ENCODE results near the gene PPP1R9A.

The PPP1R9A gene

DNA sequence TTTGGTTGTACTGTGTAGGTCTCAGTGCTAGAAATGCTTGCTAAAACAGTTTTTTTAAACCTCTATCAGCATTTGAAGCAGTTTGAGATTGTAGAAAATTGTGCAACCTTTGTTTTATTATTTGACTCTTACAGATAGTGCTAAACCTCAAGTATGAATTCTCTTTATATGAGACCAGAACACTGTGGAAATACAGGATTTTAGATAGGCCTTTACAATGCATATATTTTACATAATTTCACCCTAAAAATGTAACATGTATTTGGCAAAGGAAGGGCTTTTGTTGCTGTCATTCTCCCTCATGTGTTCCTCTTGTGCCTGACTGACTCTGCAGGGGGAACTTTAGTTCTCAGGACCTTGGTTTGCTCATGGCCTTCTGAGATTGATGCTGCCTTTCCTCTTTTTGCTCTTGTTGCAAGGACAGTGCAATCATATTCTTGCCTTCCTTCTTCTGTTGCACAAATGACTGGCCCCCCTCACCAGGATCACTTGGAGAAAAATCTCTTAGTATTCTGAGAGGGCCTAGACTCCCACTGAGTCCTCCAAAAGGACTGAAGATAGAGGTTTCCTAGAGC is 188.7 kb downstream of the PPP1R9A start:
- in situ Hi-C loops (cut with HindIII; ENCODE audit: low pct_ligation_motif_present, low sequenced_read_pairs) = no loop called here
- H3K27me3 ChIP-seq (replicated peaks) = no peaks in the 10 kb centered on the region
- no peak overlapping the region for H3K27ac ChIP-seq
- TF ChIP-seq, protein P1, sequence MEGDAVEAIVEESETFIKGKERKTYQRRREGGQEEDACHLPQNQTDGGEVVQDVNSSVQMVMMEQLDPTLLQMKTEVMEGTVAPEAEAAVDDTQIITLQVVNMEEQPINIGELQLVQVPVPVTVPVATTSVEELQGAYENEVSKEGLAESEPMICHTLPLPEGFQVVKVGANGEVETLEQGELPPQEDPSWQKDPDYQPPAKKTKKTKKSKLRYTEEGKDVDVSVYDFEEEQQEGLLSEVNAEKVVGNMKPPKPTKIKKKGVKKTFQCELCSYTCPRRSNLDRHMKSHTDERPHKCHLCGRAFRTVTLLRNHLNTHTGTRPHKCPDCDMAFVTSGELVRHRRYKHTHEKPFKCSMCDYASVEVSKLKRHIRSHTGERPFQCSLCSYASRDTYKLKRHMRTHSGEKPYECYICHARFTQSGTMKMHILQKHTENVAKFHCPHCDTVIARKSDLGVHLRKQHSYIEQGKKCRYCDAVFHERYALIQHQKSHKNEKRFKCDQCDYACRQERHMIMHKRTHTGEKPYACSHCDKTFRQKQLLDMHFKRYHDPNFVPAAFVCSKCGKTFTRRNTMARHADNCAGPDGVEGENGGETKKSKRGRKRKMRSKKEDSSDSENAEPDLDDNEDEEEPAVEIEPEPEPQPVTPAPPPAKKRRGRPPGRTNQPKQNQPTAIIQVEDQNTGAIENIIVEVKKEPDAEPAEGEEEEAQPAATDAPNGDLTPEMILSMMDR (IDR thresholded peaks at IDR 0.05; ENCODE audit: low read depth, low read length, missing control alignments) = no peak
- H3K4me3 ChIP-seq (ENCODE audit: low read depth, low read length) = no peak overlapping the region
- H3K36me3 ChIP-seq (replicated peaks) = no peaks in the 10 kb centered on the region
- DNase-seq = peak; percentile 5

DNA sequence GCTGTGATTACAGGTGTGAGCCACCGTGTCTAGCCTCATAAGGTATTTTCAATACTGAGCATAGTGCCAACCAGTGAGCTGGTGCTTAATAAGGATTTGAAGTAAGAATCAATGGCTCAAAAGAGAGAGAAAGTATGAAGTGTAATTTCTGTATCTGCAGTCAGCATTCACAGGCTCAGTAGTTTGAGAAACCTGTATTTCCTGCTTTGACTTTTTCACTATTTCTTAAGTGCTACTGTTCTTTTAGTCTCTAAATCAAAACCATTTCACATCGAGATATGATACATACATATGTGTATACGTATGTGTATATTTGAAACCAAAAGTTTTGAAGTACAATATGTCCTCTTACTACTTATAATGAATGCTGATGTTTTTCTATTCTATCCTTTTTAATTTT is 189.9 kb downstream of the PPP1R9A start:
- Histone ChIP-seq H3K27me3 (replicated peaks) (no peaks in the 10 kb centered on the region), H3K4me3 (ENCODE audit: low read depth, low read length) (no peak overlapping the region), H3K36me3 (replicated peaks) (no peaks in the 10 kb centered on the region), H3K27ac (no peak overlapping the region)
- TF ChIP-seq, protein P1 (IDR thresholded peaks at IDR 0.05; ENCODE audit: low read depth, low read length, missing control alignments) = no peak
- no peak for DNase-seq
- in situ Hi-C loops (cut with HindIII; ENCODE audit: low pct_ligation_motif_present, low sequenced_read_pairs) = no loop called here

DNA sequence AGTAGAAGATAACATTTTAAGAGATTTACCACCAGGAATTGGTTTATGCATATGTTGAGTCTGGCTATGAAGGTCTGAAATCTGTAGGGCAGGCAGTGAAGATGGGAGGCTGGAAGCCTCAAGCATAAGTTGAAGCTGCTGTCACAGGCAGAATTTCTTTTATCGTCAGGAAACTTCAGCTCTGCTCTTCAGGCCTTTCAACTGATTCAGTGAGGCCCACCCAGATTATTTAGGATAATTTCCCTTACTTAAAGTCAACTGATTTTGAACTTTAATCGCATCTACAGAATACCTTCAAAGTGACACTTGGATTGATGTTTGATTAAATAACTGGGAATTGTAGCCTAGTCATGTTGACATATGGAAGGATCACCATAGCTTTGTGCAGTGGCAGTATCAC is 190.5 kb downstream of the PPP1R9A start:
- Histone ChIP-seq H3K36me3 (replicated peaks) (no peaks in the 10 kb centered on the region), H3K27ac (no peak overlapping the region), H3K4me3 (ENCODE audit: low read depth, low read length) (no peak overlapping the region), H3K27me3 (replicated peaks) (no peaks in the 10 kb centered on the region)
- in situ Hi-C loops (cut with HindIII; ENCODE audit: low pct_ligation_motif_present, low sequenced_read_pairs) = no loop called here
- TF ChIP-seq, protein P1 (IDR thresholded peaks at IDR 0.05; ENCODE audit: low read depth, low read length, missing control alignments) = no peak
- DNase-seq = no peak

DNA sequence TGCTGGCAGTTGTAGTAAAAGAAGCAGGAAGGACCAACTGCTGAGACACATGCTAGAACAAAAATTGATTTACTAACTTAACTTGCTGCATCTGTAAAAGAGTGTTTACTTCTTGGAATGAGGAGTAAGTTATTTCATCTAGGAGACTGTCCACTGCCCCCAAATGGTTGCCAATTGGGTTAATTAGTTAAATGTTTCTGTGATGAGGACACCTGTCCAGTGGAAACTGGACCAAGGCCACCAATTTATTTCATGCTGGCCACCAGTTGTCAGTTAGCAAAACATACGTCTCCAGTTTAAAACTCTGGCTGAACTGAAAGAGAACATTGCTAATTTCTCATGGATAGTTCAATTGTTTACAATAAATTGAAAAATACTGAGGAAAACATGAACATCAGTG is 191.7 kb downstream of the PPP1R9A start:
- H3K36me3 ChIP-seq (replicated peaks) = no peaks in the 10 kb centered on the region
- no peak for DNase-seq
- H3K4me3 ChIP-seq (ENCODE audit: low read depth, low read length) = no peak overlapping the region
- in situ Hi-C loops (cut with HindIII; ENCODE audit: low pct_ligation_motif_present, low sequenced_read_pairs) = no loop called here
- TF ChIP-seq, protein P1 (IDR thresholded peaks at IDR 0.05; ENCODE audit: low read depth, low read length, missing control alignments) = no peak
- H3K27ac ChIP-seq = no peak overlapping the region
- no peaks in the 10 kb centered on the region for H3K27me3 ChIP-seq (replicated peaks)

DNA sequence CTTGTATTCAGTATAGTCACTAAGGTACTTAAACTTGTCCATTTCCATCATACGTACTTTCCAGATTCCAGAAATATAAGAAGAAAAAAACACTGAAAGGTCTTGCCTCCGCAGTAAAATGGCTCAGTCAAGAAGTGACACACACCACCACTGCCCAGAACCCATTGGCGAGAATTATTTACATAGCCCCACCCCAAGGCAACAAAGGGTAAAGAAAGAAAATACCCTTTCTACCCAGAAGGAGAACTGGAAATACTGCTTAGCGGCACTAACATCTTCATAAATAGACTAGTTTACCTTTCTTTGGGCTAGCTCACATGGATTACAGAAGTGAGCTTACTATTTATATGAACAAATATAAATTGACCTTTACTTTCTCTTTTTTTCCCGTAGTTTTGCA is 194.0 kb downstream of the PPP1R9A start:
- Histone ChIP-seq H3K36me3 (replicated peaks) (no peaks in the 10 kb centered on the region), H3K27ac (no peak overlapping the region), H3K27me3 (replicated peaks) (no peaks in the 10 kb centered on the region), H3K4me3 (ENCODE audit: low read depth, low read length) (no peak overlapping the region)
- no peak for DNase-seq
- in situ Hi-C loops (cut with HindIII; ENCODE audit: low pct_ligation_motif_present, low sequenced_read_pairs) = no loop called here
- TF ChIP-seq, protein P1 (IDR thresholded peaks at IDR 0.05; ENCODE audit: low read depth, low read length, missing control alignments) = no peak

DNA sequence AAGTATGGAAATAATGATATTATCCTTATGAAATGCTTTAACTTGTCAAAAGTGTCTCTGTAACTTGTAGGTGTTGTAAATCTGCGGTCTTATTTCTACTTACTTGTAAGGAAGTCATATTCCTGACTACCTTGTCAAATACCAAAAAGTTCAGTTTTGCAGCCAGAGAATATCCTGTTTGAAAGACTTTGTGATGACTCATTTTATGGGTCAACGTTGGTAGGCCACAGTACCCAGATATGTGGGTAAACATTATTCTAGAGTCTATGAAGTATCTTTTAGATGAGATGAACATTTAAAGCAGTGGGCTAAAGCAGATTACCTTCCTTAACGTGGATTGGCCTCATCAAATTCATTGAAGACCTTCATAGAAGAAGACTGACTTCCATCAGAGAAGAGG is 195.3 kb downstream of the PPP1R9A start:
- TF ChIP-seq, protein P1 (IDR thresholded peaks at IDR 0.05; ENCODE audit: low read depth, low read length, missing control alignments) = no peak

More for the DNA sequence above, 195.3 kb downstream of the PPP1R9A start:
- DNase-seq = peak; percentile 27
- H3K27me3 ChIP-seq (replicated peaks) = no peaks in the 10 kb centered on the region
- no peak overlapping the region for H3K4me3 ChIP-seq (ENCODE audit: low read depth, low read length)
- in situ Hi-C loops (cut with HindIII; ENCODE audit: low pct_ligation_motif_present, low sequenced_read_pairs) = no loop called here
- H3K36me3 ChIP-seq (replicated peaks) = no peaks in the 10 kb centered on the region
- H3K27ac ChIP-seq = no peak overlapping the region

All from brain microvascular endothelial cell (primary cell).